ENCODE results near the gene HTR2A.
"Not testable (repeated sequence)": the region's sequence is repeated elsewhere in the genome, so short reads cannot be mapped to it uniquely, and the experiment has no call there.

Gene HTR2A

GRCh38 chr13:46839399-46839798 is 57.5 kb downstream of the HTR2A start:
- Histone ChIP-seq H3K36me3 (ENCODE audit: control insufficient read depth, insufficient read depth, low read length) (no peaks in the 10 kb centered on the region), H3K4me3 (ENCODE audit: low read length) (no peak overlapping the region), H3K9me3 (ENCODE audit: control insufficient read depth, low read length) (no peaks in the 10 kb centered on the region), H3K27me3 (ENCODE audit: control insufficient read depth, insufficient read depth, low read length) (no peaks in the 10 kb centered on the region), H3K4me1 (ENCODE audit: control insufficient read depth, insufficient read depth, low read length) (no peaks in the 10 kb centered on the region), H3K9ac (ENCODE audit: low read length) (no peak overlapping the region)

- H3K9me3 ChIP-seq (ENCODE audit: control insufficient read depth, low read length) = no peaks in the 10 kb centered on the region
- H3K36me3 ChIP-seq (ENCODE audit: control insufficient read depth, insufficient read depth, low read length) = no peaks in the 10 kb centered on the region
- H3K4me1 ChIP-seq (ENCODE audit: control insufficient read depth, insufficient read depth, low read length) = no peaks in the 10 kb centered on the region
- no peaks in the 10 kb centered on the region for H3K27me3 ChIP-seq (ENCODE audit: control insufficient read depth, insufficient read depth, low read length)
- H3K9ac ChIP-seq (ENCODE audit: low read length) = no peak overlapping the region
- H3K4me3 ChIP-seq (ENCODE audit: low read length) = no peak overlapping the region
These were observed 62.2 kb downstream of the HTR2A start for GRCh38 chr13:46834657-46835056.

GRCh38 chr13:46831588-46832194 is 65.2 kb downstream of the HTR2A start:
- Histone ChIP-seq H3K9ac (ENCODE audit: low read length) (no peak overlapping the region), H3K4me3 (ENCODE audit: low read length) (no peak overlapping the region), H3K27me3 (ENCODE audit: control insufficient read depth, insufficient read depth, low read length) (no peaks in the 10 kb centered on the region)

DNA sequence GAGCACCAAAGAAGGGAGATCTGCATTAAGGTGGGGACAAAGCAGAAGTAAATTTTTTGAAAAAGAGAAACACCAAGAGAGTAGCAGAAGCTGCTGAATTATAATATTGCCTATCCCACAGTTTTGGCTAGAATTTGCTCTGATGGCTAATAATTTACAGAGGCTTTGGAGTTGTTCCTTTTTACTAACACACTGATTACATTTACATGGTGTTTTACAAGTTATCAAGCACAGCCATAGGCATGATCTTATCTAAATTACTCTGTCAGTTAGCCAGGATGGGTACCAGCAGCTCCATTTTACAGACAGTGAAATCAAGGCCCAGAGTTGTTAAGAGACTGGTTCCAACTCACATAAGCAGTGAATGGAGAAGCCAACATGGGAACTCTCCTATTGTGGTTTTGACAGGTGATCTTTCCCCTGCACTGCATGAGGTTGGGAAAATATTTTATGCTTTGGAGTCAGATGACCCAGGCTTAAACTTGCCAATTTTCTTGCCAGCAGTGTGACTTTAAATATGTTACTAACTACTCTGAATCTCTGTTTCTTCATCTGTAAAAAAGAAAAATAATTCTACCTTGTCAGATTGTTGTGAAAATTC is 66.3 kb downstream of the HTR2A start:
- H3K27me3 ChIP-seq (ENCODE audit: control insufficient read depth, insufficient read depth, low read length) = no peaks in the 10 kb centered on the region
- no peaks in the 10 kb centered on the region for H3K9me3 ChIP-seq (ENCODE audit: control insufficient read depth, low read length)
- no peaks in the 10 kb centered on the region for H3K36me3 ChIP-seq (ENCODE audit: control insufficient read depth, insufficient read depth, low read length)
- no peaks in the 10 kb centered on the region for H3K4me1 ChIP-seq (ENCODE audit: control insufficient read depth, insufficient read depth, low read length)
- H3K9ac ChIP-seq (ENCODE audit: low read length) = no peak overlapping the region
- H3K4me3 ChIP-seq (ENCODE audit: low read length) = no peak overlapping the region

More at GRCh38 chr13:46831588-46832194, 65.2 kb downstream of the HTR2A start:
- Histone ChIP-seq H3K4me1 (ENCODE audit: control insufficient read depth, insufficient read depth, low read length) (no peaks in the 10 kb centered on the region), H3K9me3 (ENCODE audit: control insufficient read depth, low read length) (no peaks in the 10 kb centered on the region), H3K36me3 (ENCODE audit: control insufficient read depth, insufficient read depth, low read length) (no peaks in the 10 kb centered on the region)

DNA sequence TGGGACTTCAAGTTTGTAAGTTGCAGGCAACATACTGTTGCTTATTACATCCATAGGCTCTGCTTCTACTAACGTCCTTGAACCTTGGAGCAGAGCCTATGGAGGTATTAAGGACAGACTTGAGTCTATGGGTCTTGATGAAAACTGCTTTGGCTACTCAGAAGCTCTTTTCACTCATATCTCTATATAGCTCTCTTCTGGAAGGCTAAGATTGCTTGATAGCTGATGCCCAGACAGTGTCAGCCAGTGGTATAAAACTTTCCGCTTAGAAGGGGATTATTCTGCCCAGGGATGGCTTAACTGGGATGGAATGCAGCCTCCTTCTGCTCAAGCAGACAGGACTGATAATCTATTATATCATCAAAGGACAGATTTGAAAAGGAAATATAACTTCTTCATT is 74.3 kb downstream of the HTR2A start:
- H3K9me3 ChIP-seq (ENCODE audit: control insufficient read depth, low read length) = no peaks in the 10 kb centered on the region
- H3K36me3 ChIP-seq (ENCODE audit: control insufficient read depth, insufficient read depth, low read length) = no peaks in the 10 kb centered on the region
- H3K27me3 ChIP-seq (ENCODE audit: control insufficient read depth, insufficient read depth, low read length) = no peaks in the 10 kb centered on the region
- H3K9ac ChIP-seq (ENCODE audit: low read length) = no peak overlapping the region
- H3K4me1 ChIP-seq (ENCODE audit: control insufficient read depth, insufficient read depth, low read length) = no peaks in the 10 kb centered on the region
- H3K4me3 ChIP-seq (ENCODE audit: low read length) = no peak overlapping the region

DNA sequence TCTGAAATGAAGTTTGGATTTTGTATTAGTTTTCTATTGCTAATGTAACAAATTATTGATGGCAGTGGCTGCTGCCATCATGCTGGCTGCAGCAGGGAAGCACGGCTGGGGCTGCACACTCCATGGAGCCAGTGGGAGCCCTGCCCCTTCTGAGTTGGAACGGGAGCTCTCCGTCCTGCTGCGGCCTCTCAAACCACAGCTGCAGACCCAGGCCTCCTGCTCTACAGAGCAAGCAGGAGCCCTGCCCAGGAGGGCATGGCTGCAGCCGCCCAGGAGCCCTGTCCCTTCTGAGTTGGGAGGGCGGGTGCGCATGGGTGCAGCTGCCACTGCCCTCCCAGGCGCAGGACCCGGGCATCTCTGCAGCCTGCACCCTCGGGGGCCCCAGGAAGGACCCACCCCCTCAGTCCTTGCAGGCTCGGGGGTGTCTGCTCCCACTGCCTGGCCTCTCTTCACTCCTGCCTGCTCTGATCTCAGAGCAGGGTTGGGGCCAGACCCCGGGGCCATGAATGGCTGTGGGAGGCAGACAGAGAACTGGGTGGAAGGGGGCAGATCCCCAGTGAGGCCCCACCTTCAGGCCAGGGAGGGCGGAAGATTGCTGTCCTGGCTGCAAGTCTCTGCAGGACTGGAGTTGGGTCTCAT is 78.9 kb downstream of the HTR2A start:
- no peak overlapping the region for H3K4me3 ChIP-seq (ENCODE audit: low read length)
- H3K27me3 ChIP-seq (ENCODE audit: control insufficient read depth, insufficient read depth, low read length) = no peaks in the 10 kb centered on the region
- H3K36me3 ChIP-seq (ENCODE audit: control insufficient read depth, insufficient read depth, low read length) = no peaks in the 10 kb centered on the region
- no peak overlapping the region for H3K9ac ChIP-seq (ENCODE audit: low read length)
- H3K4me1 ChIP-seq (ENCODE audit: control insufficient read depth, insufficient read depth, low read length) = no peaks in the 10 kb centered on the region
- no peaks in the 10 kb centered on the region for H3K9me3 ChIP-seq (ENCODE audit: control insufficient read depth, low read length)

DNA sequence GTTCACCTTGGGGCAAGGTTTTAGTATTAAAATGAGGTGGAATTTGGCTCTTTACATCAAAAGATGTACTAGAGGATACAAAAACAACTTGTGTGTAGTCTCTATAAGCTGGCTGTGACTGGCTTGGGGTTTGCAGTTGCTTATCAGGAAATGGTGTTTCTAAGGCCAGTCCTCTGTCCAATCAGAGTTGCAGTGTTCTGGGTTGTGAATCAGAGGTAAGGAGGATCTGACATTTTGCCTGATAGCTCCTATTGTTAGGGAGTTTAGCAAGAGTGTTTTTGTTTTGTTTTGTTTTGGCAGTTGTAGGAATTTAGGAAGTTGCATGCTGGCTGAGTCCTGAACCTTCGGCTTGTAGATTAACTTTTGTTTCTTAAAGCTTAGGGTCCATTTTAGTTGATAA is 79.8 kb downstream of the HTR2A start:
- H3K9ac ChIP-seq (ENCODE audit: low read length) = no peak overlapping the region
- H3K36me3 ChIP-seq (ENCODE audit: control insufficient read depth, insufficient read depth, low read length) = no peaks in the 10 kb centered on the region
- no peaks in the 10 kb centered on the region for H3K9me3 ChIP-seq (ENCODE audit: control insufficient read depth, low read length)
- H3K4me3 ChIP-seq (ENCODE audit: low read length) = no peak overlapping the region
- no peaks in the 10 kb centered on the region for H3K4me1 ChIP-seq (ENCODE audit: control insufficient read depth, insufficient read depth, low read length)
- H3K27me3 ChIP-seq (ENCODE audit: control insufficient read depth, insufficient read depth, low read length) = no peaks in the 10 kb centered on the region

GRCh38 chr13:46816371-46816770 is 80.5 kb downstream of the HTR2A start:
- Histone ChIP-seq H3K4me1 (ENCODE audit: control insufficient read depth, insufficient read depth, low read length) (no peaks in the 10 kb centered on the region), H3K27me3 (ENCODE audit: control insufficient read depth, insufficient read depth, low read length) (no peaks in the 10 kb centered on the region), H3K9ac (ENCODE audit: low read length) (no peak overlapping the region), H3K9me3 (ENCODE audit: control insufficient read depth, low read length) (no peaks in the 10 kb centered on the region), H3K36me3 (ENCODE audit: control insufficient read depth, insufficient read depth, low read length) (no peaks in the 10 kb centered on the region), H3K4me3 (ENCODE audit: low read length) (no peak overlapping the region)

- no peak overlapping the region for H3K4me3 ChIP-seq (ENCODE audit: low read length)
These were observed 84.5 kb downstream of the HTR2A start for GRCh38 chr13:46812301-46812797.

DNA sequence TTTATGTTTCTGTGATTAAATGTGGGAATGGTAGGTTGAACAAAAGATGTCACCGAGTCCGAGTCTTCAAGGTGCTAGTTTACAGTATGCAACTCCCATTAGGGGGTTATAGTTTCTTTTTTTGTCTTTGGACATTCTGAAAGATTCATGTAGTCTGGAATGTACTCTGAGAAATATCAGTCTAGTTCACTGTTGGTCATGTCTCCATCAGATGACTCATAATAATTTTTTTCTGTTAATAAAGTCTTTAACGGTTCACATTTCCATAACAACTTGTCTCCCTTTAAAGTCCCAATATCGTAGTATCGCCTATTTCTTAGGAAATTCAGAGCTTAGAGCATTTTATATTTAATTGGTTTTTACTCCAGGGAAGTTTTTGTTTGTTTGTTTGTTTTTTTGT is 86.4 kb downstream of the HTR2A start:
- Histone ChIP-seq H3K27me3 (ENCODE audit: control insufficient read depth, insufficient read depth, low read length) (no peaks in the 10 kb centered on the region), H3K9me3 (ENCODE audit: control insufficient read depth, low read length) (no peaks in the 10 kb centered on the region), H3K9ac (ENCODE audit: low read length) (no peak overlapping the region), H3K4me1 (ENCODE audit: control insufficient read depth, insufficient read depth, low read length) (no peaks in the 10 kb centered on the region), H3K4me3 (ENCODE audit: low read length) (no peak overlapping the region), H3K36me3 (ENCODE audit: control insufficient read depth, insufficient read depth, low read length) (no peaks in the 10 kb centered on the region)

More at GRCh38 chr13:46812301-46812797, 84.5 kb downstream of the HTR2A start:
- Histone ChIP-seq H3K27me3 (ENCODE audit: control insufficient read depth, insufficient read depth, low read length) (no peaks in the 10 kb centered on the region), H3K4me1 (ENCODE audit: control insufficient read depth, insufficient read depth, low read length) (no peaks in the 10 kb centered on the region), H3K9me3 (ENCODE audit: control insufficient read depth, low read length) (no peaks in the 10 kb centered on the region), H3K9ac (ENCODE audit: low read length) (no peak overlapping the region), H3K36me3 (ENCODE audit: control insufficient read depth, insufficient read depth, low read length) (no peaks in the 10 kb centered on the region)

GRCh38 chr13:46804921-46805320 is 91.9 kb downstream of the HTR2A start:
- H3K4me3 ChIP-seq (ENCODE audit: low read length); H3K9me3 ChIP-seq (ENCODE audit: control insufficient read depth, low read length); H3K27me3 ChIP-seq (ENCODE audit: control insufficient read depth, insufficient read depth, low read length); H3K9ac ChIP-seq (ENCODE audit: low read length); H3K4me1 ChIP-seq (ENCODE audit: control insufficient read depth, insufficient read depth, low read length); H3K36me3 ChIP-seq (ENCODE audit: control insufficient read depth, insufficient read depth, low read length): not testable (repeated sequence)

GRCh38 chr13:46804391-46804815 is 92.5 kb downstream of the HTR2A start:
- no peaks in the 10 kb centered on the region for H3K4me1 ChIP-seq (ENCODE audit: control insufficient read depth, insufficient read depth, low read length)
- H3K27me3 ChIP-seq (ENCODE audit: control insufficient read depth, insufficient read depth, low read length) = no peaks in the 10 kb centered on the region
- H3K36me3 ChIP-seq (ENCODE audit: control insufficient read depth, insufficient read depth, low read length) = no peaks in the 10 kb centered on the region
- H3K9ac ChIP-seq (ENCODE audit: low read length) = no peak overlapping the region
- no peak overlapping the region for H3K4me3 ChIP-seq (ENCODE audit: low read length)
- no peaks in the 10 kb centered on the region for H3K9me3 ChIP-seq (ENCODE audit: control insufficient read depth, low read length)
